Heart right ventricle (tissue), 16 donors: ENCODE results near the gene RBM20. TPM values are rescaled to one million over a fixed set of nuclear protein-coding genes. Genes with fewer than 3 reads are reported as not detected.

Source experiments
- ATAC-seq, 8 donors: fragments of 200-7000 bp; cut with Tn5 transposase; one replicate each; pipeline ENCODE4 v1.9.1; 2020; ENCODE audit warnings: mild to moderate bottlenecking in 8 of 8, moderate library complexity in 8 of 8, moderate number of reproducible peaks in 1 of 8
- DNase-seq, 2 donors: peaks; one replicate each; pipeline ENCODE4 v3.0.0-alpha.2; 2020
- H3K27ac ChIP-seq, 10 donors: fragments of 200-600 bp; sonication (generic) in 2 of 10; one replicate each; pipeline versions ENCODE4 v1.5.0 to v1.8.0; 2020 to 2022; ENCODE audit warnings: mild to moderate bottlenecking in 3 of 10
- H3K27me3 ChIP-seq, 7 donors: fragments of 200-600 bp; one replicate each; pipeline ENCODE4 v1.8.0; 2021 to 2022; ENCODE audit warnings: mild to moderate bottlenecking in 2 of 7
- H3K36me3 ChIP-seq, 9 donors: fragments of 200-600 bp; sonication (generic) in 1 of 9; one replicate each; pipeline versions ENCODE4 v1.5.0 to v1.8.0; 2020 to 2022; ENCODE audit warnings: mild to moderate bottlenecking in 2 of 9
- H3K4me1 ChIP-seq, 9 donors: fragments of 200-600 bp; sonication (generic) in 1 of 9; one replicate each; pipeline versions ENCODE4 v1.5.0 to v1.8.0; 2020 to 2022; ENCODE audit warnings: mild to moderate bottlenecking in 4 of 9
- H3K4me3 ChIP-seq, 10 donors: fragments of 200-600 bp; sonication (generic) in 2 of 10; one replicate each; pipeline versions ENCODE4 v1.5.0 to v1.8.0; 2020 to 2022; ENCODE audit warnings: mild to moderate bottlenecking in 7 of 10, moderate library complexity in 2 of 10
- H3K9me3 ChIP-seq, 11 donors: fragments of 200-600 bp in 10 of 11; sonication (generic) in 2 of 11; one replicate each; pipeline versions ENCODE4 v1.5.0 to v1.8.0; 2013 to 2022; ENCODE audit warnings: mild to moderate bottlenecking in 2 of 11, control low read depth in 1 of 11, moderate library complexity in 1 of 11
- WGBS, 2 donors: extraction: QIAGEN DNeasy Blood & Tissue Kit; methylation state at CpG; one replicate each; pipeline ENCODE4 v1.1.7; 2013; ENCODE audit warnings: inconsistent platforms in 1 of 2; 5-methylcytosine and 5-hydroxymethylcytosine counted together
- intact Hi-C, 10 donors: fragments of 100-400 bp; cut with DNase I; formaldehyde crosslinking; loops; one replicate each; pipeline versions ENCODE4 v1.11.1 to v1.14.2; 2022
- polyA plus RNA-seq, 2 donors: library from polyadenylated mRNA; stranded (reverse); fragments of 200-250 nt; gene quantifications; one replicate each; pipeline ENCODE4 v1.2.3, GENCODE V29; 2013
- total RNA-seq, 10 donors: library from RNA; stranded (reverse); fragmentation: NEBNext Ultra II Directional in 3 of 10; extraction: Animal tissue kit (Norgen Biotek cat#: 25700) in 3 of 10; gene quantifications; one replicate each; pipeline versions ENCODE4 v1.2.1 to v1.2.4, GENCODE V29; 2021 to 2023
- TF ChIP-seq, protein P1 (sequence below), 9 donors: fragments of 200-600 bp; sonication (generic) in 2 of 9; IDR thresholded peaks; one replicate each; pipeline versions ENCODE4 v1.5.0 to v1.8.0; 2021 to 2022; ENCODE audit warnings: antibody characterized with exemption in 9 of 9, mild to moderate bottlenecking in 5 of 9, moderate library complexity in 1 of 9
- donor health status: Arrhythmogenic right ventricular cardiomyopathy.
- donor health status: ischemic (EF 13 %, LVEDD 7.1; RV severe dilation, severe dysfunction).
- donor health status: healthy with polysubstance abuse.
- donor health status: DM: no; HTN: yes; CAD: no.
- donor health status: DM: no; HTN: no; CAD: no.
- donor health status: ischemic (EF 25% LVEDD 6.9; RV normal size, moderate dysfunction).
- donor health status: ischemic (EF 25% LVEDD 5.7; RV mildly dilated, moderate dysfunction).
- donor health status: healthy.
- donor health status: DM: yes; HTN: yes; CAD: no.
- donor health status: Ischemic cardiomyopathy.
- donor health status: ischemic (EF 35%, LVEDD 5.7; RV mildly dilated, moderate dysfunction).
- donor health status: nonischemic (EF 11% LVEDD 7.7; RV severe dilation, severe dysfunction).
- donor health status: DM: yes; HTN: yes; CAD: no.
- donor health status: PGD.
- donor health status: ischemic (EF 29% LVEDD 5.4; RV normal size, mild dysfunction).
- donor health status: nonischemic (EF 23%, LVEDD 6.1; RV moderate dilation, normal function).

The RBM20 gene
- total and polyA plus RNA-seq, 12 donors = 10.1 to 186 (median 134) TPM

DNA sequence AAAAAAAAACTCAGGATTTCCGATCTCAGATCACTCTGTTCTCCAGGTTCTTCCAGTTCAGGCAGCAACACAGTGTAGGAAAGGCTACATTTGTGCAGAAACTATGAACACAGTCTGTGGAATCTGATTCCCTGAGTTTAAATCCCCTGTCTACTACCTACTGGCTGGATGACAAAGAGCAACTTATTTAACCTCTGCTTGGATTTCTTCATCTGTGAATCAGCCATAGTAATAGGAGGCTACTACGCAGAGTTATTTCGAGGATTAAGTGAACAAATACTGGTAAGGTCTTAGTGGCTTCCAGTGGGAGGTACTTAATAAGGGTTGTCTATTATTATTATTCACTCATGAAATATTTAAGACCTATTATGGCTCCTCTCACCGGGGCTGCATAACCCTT, 183.3 kb downstream of the RBM20 start:
- TF ChIP-seq, protein P1, sequence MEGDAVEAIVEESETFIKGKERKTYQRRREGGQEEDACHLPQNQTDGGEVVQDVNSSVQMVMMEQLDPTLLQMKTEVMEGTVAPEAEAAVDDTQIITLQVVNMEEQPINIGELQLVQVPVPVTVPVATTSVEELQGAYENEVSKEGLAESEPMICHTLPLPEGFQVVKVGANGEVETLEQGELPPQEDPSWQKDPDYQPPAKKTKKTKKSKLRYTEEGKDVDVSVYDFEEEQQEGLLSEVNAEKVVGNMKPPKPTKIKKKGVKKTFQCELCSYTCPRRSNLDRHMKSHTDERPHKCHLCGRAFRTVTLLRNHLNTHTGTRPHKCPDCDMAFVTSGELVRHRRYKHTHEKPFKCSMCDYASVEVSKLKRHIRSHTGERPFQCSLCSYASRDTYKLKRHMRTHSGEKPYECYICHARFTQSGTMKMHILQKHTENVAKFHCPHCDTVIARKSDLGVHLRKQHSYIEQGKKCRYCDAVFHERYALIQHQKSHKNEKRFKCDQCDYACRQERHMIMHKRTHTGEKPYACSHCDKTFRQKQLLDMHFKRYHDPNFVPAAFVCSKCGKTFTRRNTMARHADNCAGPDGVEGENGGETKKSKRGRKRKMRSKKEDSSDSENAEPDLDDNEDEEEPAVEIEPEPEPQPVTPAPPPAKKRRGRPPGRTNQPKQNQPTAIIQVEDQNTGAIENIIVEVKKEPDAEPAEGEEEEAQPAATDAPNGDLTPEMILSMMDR (IDR thresholded peaks at IDR 0.05) = no peak
- ATAC-seq = no peak
- 51 to 57% methylated on average over 4 of the region's 4 CpGs for WGBS, 2 donors
- H3K4me3 ChIP-seq = no peak overlapping the region
- intact Hi-C loops = loop anchor here in 2 of 10 donors (5.0 to 10.0 kb wide), 2 partner anchors 45 to 47 kb away; partner anchors contain the start of gene PDCD4 (in 2 of the 2)
- H3K36me3 ChIP-seq = peaks cover 0 to 51% (median 0%) of the 10 kb centered on the region in 9 donors
- H3K9me3 ChIP-seq = no peaks in the 10 kb centered on the region
- peak overlapping the region in 6 of 10 donors; percentile 16 to 48 (median 37) for H3K27ac ChIP-seq
- H3K4me1 ChIP-seq = peaks cover 6 to 76% (median 24%) of the 10 kb centered on the region in 9 donors
- DNase-seq = no peak
- no peaks in the 10 kb centered on the region for H3K27me3 ChIP-seq

DNA sequence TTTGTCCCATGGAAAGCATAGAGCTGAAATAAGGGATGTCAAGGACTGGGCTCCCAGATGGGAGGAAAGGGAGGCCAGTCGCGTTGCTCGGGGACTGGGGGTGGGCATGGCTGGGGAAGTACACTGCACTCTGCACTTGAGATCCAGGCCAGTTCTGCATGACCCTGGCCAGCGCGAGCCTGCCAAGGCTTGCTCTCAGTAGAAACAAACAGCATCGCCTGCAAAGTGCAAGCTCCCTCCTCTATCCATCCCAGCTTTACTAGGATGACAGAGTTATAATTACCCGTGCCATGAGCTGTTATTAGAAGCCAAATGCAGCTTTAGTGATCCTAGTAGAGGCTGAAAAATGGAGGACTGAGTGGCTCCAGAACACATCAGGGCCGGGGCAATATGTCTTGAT, 183.7 kb downstream of the RBM20 start:
- H3K4me1 ChIP-seq = peaks cover under 1 to 76% (median 21%) of the 10 kb centered on the region in 9 donors
- intact Hi-C loops = loop anchor here in 2 of 10 donors (5.0 to 10.0 kb wide), 2 partner anchors 44 to 47 kb away; partner anchors contain the start of gene PDCD4 (in 2 of the 2)

DNA sequence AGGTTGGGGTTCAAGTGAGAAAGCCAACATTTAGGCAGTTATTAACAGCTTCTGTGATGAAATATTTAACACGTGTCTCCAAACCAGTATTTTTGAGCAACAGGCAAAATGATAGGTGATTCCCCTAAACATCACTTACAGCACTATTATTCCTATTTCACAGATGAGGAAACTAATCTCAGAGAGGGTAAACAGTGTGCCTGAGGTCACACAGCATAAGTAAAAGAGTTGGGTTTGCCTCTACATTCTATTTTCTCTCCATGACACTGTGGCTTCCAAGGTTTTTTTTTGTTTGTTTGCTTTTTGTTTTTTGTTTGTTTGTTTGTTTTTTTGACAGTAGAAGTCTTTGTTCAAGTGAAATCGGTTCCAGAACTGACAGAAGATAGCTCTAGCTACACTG, 184.4 kb downstream of the RBM20 start:
- ATAC-seq (no peak), DNase-seq (no peak)
- TF ChIP-seq, protein P1 (IDR thresholded peaks at IDR 0.05) = no peak
- Histone ChIP-seq H3K27ac (peak overlapping the region in 7 of 10 donors; percentile 23 to 59 (median 39)), H3K36me3 (peaks cover 0 to 54% (median 0%) of the 10 kb centered on the region in 9 donors), H3K4me3 (no peak overlapping the region), H3K9me3 (no peaks in the 10 kb centered on the region), H3K27me3 (no peaks in the 10 kb centered on the region), H3K4me1 (peaks cover 0 to 76% (median 24%) of the 10 kb centered on the region in 9 donors)
- 56 to 77% methylated on average over 2 of the region's 2 CpGs for WGBS, 2 donors
- intact Hi-C loops = loop anchor here in 2 of 10 donors (5.0 to 10.0 kb wide), 2 partner anchors 44 to 46 kb away; partner anchors contain the start of gene PDCD4 (in 2 of the 2)

More for the DNA sequence above, 183.7 kb downstream of the RBM20 start:
- no peak overlapping the region for H3K4me3 ChIP-seq
- WGBS, 2 donors = 39 to 49% methylated on average over 8 of the region's 8 CpGs
- peak overlapping the region in 8 of 10 donors; percentile 16 to 59 (median 38) for H3K27ac ChIP-seq
- ATAC-seq = peak; percentile 11 to 88 (median 70)
- TF ChIP-seq, protein P1 (IDR thresholded peaks at IDR 0.05) = no peak
- no peaks in the 10 kb centered on the region for H3K27me3 ChIP-seq
- H3K9me3 ChIP-seq = no peaks in the 10 kb centered on the region
- DNase-seq = peak in 1 of 2 donors; percentile 38
- H3K36me3 ChIP-seq = peaks cover 0 to 55% (median 0%) of the 10 kb centered on the region in 9 donors

DNA sequence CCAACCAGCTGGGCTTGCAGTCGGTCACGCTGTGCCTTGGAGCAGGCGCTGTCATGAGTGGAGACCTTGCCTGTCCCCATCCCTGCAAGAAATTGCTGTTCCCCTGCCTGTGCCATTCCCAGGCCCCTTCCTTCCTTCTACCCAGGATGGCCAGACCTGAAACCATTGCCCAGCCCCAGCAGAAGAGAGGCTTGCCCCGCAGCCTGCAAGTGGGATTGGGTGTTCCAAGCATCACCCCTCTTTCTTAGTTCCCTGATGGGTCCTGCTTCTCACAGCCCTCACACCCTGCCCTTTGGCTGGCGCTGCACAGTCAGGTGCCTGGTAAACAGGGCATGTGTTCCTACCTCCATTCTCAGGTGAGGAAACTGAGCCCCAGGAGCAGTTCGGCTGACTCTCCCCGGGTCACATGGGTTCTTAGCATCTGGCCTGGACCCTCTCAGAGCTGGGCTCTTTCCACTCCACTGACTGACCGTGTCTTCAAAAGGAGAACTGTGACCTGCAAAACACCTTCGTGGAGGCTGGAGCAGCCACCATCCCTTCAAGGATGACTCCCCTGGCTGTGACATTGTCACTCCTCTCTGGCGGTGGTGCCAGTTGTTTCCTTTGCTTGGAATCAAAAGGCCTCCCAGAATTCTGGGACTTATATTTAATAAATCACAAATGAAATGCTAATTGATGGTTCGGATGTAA, 185.7 kb downstream of the RBM20 start:
- Histone ChIP-seq H3K4me1 (peaks cover 4 to 76% (median 34%) of the 10 kb centered on the region in 9 donors), H3K9me3 (no peaks in the 10 kb centered on the region), H3K27ac (peak overlapping the region in 1 of 10 donors; percentile 23), H3K36me3 (peaks cover 0 to 48% (median 0%) of the 10 kb centered on the region in 9 donors), H3K27me3 (no peaks in the 10 kb centered on the region), H3K4me3 (no peak overlapping the region)
- DNase-seq (no peak), ATAC-seq (no peak)
- intact Hi-C loops = loop anchor here in 3 of 10 donors (5.0 to 10.0 kb wide), 2 partner anchors 42 to 45 kb away; partner anchors contain the start of gene PDCD4 (in 3 of the 3)
- TF ChIP-seq, protein P1 (IDR thresholded peaks at IDR 0.05) = no peak
- WGBS, 2 donors = 78 to 79% methylated on average over 11 of the region's 11 CpGs
